ENCODE data around the gene CXCL8. TPM values are rescaled to one million over a fixed set of nuclear protein-coding genes. Genes with fewer than 3 reads are reported as not detected.

The CXCL8 gene
- total and polyA plus RNA-seq, 2 donors (not counting 3 experiments of a cell fraction or from before 2014, with no cell fraction given) = 6.4 to 12.6 TPM

DNA sequence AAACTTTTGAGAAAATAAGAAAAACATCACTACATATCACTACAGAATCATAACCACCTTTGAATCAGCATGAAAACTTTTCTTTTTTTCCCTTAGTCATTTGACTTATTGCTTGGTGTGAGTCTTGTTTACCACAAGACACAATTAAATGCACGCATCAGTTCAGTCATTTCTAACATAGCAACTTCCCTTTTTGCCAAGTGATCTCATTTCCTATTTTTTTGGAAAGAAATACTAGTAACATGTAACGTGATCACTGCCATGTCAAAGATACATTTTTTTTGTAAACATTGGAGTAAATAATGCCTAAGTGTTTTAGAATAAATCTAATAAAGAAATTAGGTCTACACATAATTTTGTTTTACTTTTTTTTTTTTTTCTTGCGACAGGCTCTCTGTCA lies 5.1 kb upstream of the CXCL8 start:
- peak; percentile 53 for TF ChIP-seq FOS (IDR thresholded peaks at IDR 0.05; ENCODE audit: borderline replicate concordance, insufficient read depth, low read length)
- peak; percentile 85 for TF ChIP-seq JUN (IDR thresholded peaks at IDR 0.05; ENCODE audit: borderline replicate concordance, insufficient read depth, insufficient read length, low read depth)
- TF ChIP-seq, protein P1, sequence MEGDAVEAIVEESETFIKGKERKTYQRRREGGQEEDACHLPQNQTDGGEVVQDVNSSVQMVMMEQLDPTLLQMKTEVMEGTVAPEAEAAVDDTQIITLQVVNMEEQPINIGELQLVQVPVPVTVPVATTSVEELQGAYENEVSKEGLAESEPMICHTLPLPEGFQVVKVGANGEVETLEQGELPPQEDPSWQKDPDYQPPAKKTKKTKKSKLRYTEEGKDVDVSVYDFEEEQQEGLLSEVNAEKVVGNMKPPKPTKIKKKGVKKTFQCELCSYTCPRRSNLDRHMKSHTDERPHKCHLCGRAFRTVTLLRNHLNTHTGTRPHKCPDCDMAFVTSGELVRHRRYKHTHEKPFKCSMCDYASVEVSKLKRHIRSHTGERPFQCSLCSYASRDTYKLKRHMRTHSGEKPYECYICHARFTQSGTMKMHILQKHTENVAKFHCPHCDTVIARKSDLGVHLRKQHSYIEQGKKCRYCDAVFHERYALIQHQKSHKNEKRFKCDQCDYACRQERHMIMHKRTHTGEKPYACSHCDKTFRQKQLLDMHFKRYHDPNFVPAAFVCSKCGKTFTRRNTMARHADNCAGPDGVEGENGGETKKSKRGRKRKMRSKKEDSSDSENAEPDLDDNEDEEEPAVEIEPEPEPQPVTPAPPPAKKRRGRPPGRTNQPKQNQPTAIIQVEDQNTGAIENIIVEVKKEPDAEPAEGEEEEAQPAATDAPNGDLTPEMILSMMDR (IDR thresholded peaks at IDR 0.05; ENCODE audit: extremely low read depth in 1 of 2, insufficient read depth in 1 of 2, low read depth in 1 of 2, low read length in 2 of 2) = no peak
- FAIRE-seq = peak; percentile 76
- no peak overlapping the region for H3K4me2 ChIP-seq (ENCODE audit: insufficient read depth, low read length)
- H3K27me3 ChIP-seq (ENCODE audit: control insufficient read depth in 2 of 2, insufficient read depth in 2 of 2, low read length in 2 of 2) = no peaks in the 10 kb centered on the region
- H4K20me1 ChIP-seq (replicated peaks; ENCODE audit: control insufficient read depth, extremely low read depth, insufficient read depth, low read length) = no peaks in the 10 kb centered on the region
- peak overlapping the region; percentile 81 for H3K27ac ChIP-seq (ENCODE audit: insufficient read depth, low read depth, low read length)
- peak; percentile 90 for DNase-seq (ENCODE audit: low read depth, low spot score)
- no peaks in the 10 kb centered on the region for H3K9me1 ChIP-seq (replicated peaks; ENCODE audit: control insufficient read depth, extremely low read depth, insufficient read depth, low read length)
- intact Hi-C loops (cut with micrococcal nuclease) = no loop called here
- H3K36me3 ChIP-seq (ENCODE audit: control insufficient read depth in 2 of 2, extremely low read depth in 1 of 2, insufficient read depth in 2 of 2, low read length in 2 of 2) = no peaks in the 10 kb centered on the region
- H3K79me2 ChIP-seq (ENCODE audit: control insufficient read depth, insufficient read depth, low read length) = no peaks in the 10 kb centered on the region
- H2AFZ ChIP-seq (ENCODE audit: low read depth, low read length) = no peak overlapping the region
- H3K4me1 ChIP-seq (ENCODE audit: control insufficient read depth, extremely low read depth, insufficient read depth, low read length) = peaks cover 45% of the 10 kb centered on the region
- peak overlapping the region; percentile 28 for H3K9ac ChIP-seq (replicated peaks; ENCODE audit: extremely low read depth, insufficient read depth, low read length)
- dilution Hi-C loops (cut with MboI; ENCODE audit: extremely low pct_ligation_motif_present, low sequenced_read_pairs) = no loop called here
- no peaks in the 10 kb centered on the region for H3K9me3 ChIP-seq (replicated peaks; ENCODE audit: control insufficient read depth, insufficient read depth, low read length)
- no peak overlapping the region for H3K4me3 ChIP-seq (replicated peaks in 1 of 3; ENCODE audit: insufficient read depth in 1 of 3, low read depth in 1 of 3, low read length in 3 of 3)
- BruUV-seq (replicated peaks) = no TSS peak
- CTCF ChIA-PET = interaction anchor here (0.8 to 1.6 kb wide), 4 partner anchors 24 to 129 kb away, joined by 3 to 6 read pairs (median 4); no protein-coding TSS in a partner anchor
- POLR2A ChIA-PET = no interaction called here

DNA sequence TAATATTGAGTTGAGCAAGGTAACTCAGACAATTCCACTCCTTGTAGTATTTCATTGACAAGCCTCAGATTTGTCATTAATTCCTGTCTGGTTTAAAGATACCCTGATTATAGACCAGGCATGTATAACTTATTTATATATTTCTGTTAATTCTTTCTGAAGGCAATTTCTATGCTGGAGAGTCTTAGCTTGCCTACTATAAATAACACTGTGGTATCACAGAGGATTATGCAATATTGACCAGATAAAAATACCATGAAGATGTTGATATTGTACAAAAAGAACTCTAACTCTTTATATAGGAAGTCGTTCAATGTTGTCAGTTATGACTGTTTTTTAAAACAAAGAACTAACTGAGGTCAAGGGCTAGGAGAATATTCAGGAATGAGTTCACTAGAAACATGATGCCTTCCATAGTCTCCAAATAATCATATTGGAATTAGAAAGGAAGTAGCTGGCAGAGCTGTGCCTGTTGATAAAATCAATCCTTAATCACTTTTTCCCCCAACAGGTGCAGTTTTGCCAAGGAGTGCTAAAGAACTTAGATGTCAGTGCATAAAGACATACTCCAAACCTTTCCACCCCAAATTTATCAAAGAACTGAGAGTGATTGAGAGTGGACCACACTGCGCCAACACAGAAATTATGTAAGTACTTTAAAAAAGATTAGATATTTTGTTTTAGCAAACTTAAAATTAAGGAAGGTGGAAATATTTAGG lies 821 bp downstream of the CXCL8 start:
- peak; percentile 63 for DNase-seq (ENCODE audit: low read depth, low spot score)
- Histone ChIP-seq H3K4me1 (ENCODE audit: control insufficient read depth, extremely low read depth, insufficient read depth, low read length) (peaks cover 22% of the 10 kb centered on the region), H2AFZ (ENCODE audit: low read depth, low read length) (no peak overlapping the region), H3K9me3 (replicated peaks; ENCODE audit: control insufficient read depth, insufficient read depth, low read length) (no peaks in the 10 kb centered on the region), H3K79me2 (ENCODE audit: control insufficient read depth, insufficient read depth, low read length) (no peaks in the 10 kb centered on the region), H3K4me2 (ENCODE audit: insufficient read depth, low read length) (peak overlapping the region; percentile 90), H3K27ac (ENCODE audit: insufficient read depth, low read depth, low read length) (peak overlapping the region; percentile 75), H4K20me1 (replicated peaks; ENCODE audit: control insufficient read depth, extremely low read depth, insufficient read depth, low read length) (no peaks in the 10 kb centered on the region), H3K27me3 (ENCODE audit: control insufficient read depth in 2 of 2, insufficient read depth in 2 of 2, low read length in 2 of 2) (no peaks in the 10 kb centered on the region), H3K9me1 (replicated peaks; ENCODE audit: control insufficient read depth, extremely low read depth, insufficient read depth, low read length) (no peaks in the 10 kb centered on the region), H3K4me3 (replicated peaks in 1 of 3; ENCODE audit: insufficient read depth in 1 of 3, low read depth in 1 of 3, low read length in 3 of 3) (peak overlapping the region in 2 of 3 experiments; percentile 20 to 62), H3K36me3 (ENCODE audit: control insufficient read depth in 2 of 2, extremely low read depth in 1 of 2, insufficient read depth in 2 of 2, low read length in 2 of 2) (no peaks in the 10 kb centered on the region), H3K9ac (replicated peaks; ENCODE audit: extremely low read depth, insufficient read depth, low read length) (peak overlapping the region; percentile 46)
- TF ChIP-seq JUN (IDR thresholded peaks at IDR 0.05; ENCODE audit: borderline replicate concordance, insufficient read depth, insufficient read length, low read depth) (peak; percentile 26), FOS (IDR thresholded peaks at IDR 0.05; ENCODE audit: borderline replicate concordance, insufficient read depth, low read length) (no peak), GATA2 (IDR thresholded peaks at IDR 0.05; ENCODE audit: insufficient read depth, insufficient read length, low read depth, low read length) (peak; percentile 92)
- POLR2A ChIA-PET = interaction anchor here (0.8 kb wide), 1 partner anchor 79 kb away, joined by 3 read pairs; no protein-coding TSS in a partner anchor
- CTCF ChIA-PET = interaction anchor here (0.7 to 2.7 kb wide), 14 partner anchors 8 to 393 kb away, joined by 3 to 31 read pairs (median 4); partner anchors contain the start of gene CXCL3
- BruUV-seq (replicated peaks) = no TSS peak
- dilution Hi-C loops (cut with MboI; ENCODE audit: extremely low pct_ligation_motif_present, low sequenced_read_pairs) (no loop called here), intact Hi-C loops (cut with micrococcal nuclease) (loop anchor here (2.0 to 5.0 kb wide), 2 partner anchors 416 to 876 kb away; no protein-coding TSS in a partner anchor)
- no peak for FAIRE-seq
